ENCODE data around the gene HOGA1. TPM values are rescaled to one million over a fixed set of nuclear protein-coding genes. Genes with fewer than 3 reads are reported as not detected.
"Not testable (repeated sequence)": the region's sequence is repeated elsewhere in the genome, so short reads cannot be mapped to it uniquely, and the experiment has no call there.

The HOGA1 gene
- total RNA-seq, 1 donor from 2014 or later = 2.1 TPM

DNA sequence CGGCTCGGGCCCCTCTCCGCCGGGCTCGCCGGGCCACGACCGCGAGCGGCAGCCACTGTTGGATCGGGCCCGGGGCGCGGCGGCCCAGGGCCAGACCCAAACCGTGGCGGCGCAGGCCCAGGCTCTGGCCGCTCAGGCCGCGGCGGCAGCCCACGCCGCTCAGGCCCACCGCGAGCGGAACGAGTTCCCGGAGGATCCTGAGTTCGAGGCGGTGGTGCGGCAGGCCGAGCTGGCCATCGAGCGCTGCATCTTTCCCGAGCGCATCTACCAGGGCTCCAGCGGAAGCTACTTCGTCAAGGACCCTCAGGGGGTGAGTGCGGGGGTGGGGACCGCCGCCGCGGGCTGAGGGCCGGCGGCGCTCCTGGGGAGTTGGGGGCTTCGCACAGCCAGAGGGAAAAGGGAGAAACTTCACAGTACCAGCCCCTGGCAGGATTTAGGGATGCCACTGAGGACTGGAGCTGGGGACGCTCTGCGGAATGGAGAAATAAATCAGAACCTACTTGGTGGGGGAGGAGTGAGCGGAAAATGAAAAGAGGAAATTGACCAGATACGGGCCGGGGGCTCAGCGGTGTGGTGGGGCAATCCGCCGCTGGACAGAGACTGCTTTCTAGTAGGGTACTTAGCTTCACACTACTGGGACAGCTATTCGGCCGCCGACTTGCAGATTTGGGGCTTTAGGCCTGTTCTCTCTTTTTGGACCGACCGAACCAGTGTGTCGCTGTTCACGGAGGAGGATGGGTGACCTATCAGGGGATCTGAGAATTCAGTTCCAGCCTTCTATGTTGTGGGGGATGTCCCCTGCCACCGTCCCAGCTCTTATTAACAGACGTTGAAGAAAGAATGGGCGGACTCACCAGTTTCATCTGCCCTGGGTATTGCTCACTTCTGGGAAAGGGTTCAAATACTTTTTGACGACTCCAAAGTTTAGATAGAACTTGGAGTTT is 57.0 kb downstream of the HOGA1 start:
- Mint-ChIP-seq H3K27ac (peak overlapping the region; percentile 96), H3K36me3 (peaks cover 12% of the 10 kb centered on the region), H3K4me3 (peak overlapping the region; percentile 99), H3K4me1 (ENCODE audit: unreplicated experiment) (peaks cover 20% of the 10 kb centered on the region), H3K27me3 (no peaks in the 10 kb centered on the region), H3K9me3 (no peaks in the 10 kb centered on the region)
- TF ChIP-seq, protein P1, sequence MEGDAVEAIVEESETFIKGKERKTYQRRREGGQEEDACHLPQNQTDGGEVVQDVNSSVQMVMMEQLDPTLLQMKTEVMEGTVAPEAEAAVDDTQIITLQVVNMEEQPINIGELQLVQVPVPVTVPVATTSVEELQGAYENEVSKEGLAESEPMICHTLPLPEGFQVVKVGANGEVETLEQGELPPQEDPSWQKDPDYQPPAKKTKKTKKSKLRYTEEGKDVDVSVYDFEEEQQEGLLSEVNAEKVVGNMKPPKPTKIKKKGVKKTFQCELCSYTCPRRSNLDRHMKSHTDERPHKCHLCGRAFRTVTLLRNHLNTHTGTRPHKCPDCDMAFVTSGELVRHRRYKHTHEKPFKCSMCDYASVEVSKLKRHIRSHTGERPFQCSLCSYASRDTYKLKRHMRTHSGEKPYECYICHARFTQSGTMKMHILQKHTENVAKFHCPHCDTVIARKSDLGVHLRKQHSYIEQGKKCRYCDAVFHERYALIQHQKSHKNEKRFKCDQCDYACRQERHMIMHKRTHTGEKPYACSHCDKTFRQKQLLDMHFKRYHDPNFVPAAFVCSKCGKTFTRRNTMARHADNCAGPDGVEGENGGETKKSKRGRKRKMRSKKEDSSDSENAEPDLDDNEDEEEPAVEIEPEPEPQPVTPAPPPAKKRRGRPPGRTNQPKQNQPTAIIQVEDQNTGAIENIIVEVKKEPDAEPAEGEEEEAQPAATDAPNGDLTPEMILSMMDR (conservative IDR thresholded peaks at IDR 0.05) = no peak
- peak; percentile 72 for DNase-seq (ENCODE audit: extremely low spot score, unreplicated experiment)

- H3K27me3 Mint-ChIP-seq; H3K9me3 Mint-ChIP-seq; DNase-seq (ENCODE audit: extremely low spot score, unreplicated experiment); H3K27ac Mint-ChIP-seq: not testable (repeated sequence)
- Mint-ChIP-seq H3K36me3 (peaks cover 16% of the 10 kb centered on the region), H3K4me1 (ENCODE audit: unreplicated experiment) (peaks cover 20% of the 10 kb centered on the region), H3K4me3 (peak overlapping the region; percentile 99)
Measured at GRCh38 chr10:97642471-97643159, 58.4 kb downstream of the HOGA1 start.

DNA sequence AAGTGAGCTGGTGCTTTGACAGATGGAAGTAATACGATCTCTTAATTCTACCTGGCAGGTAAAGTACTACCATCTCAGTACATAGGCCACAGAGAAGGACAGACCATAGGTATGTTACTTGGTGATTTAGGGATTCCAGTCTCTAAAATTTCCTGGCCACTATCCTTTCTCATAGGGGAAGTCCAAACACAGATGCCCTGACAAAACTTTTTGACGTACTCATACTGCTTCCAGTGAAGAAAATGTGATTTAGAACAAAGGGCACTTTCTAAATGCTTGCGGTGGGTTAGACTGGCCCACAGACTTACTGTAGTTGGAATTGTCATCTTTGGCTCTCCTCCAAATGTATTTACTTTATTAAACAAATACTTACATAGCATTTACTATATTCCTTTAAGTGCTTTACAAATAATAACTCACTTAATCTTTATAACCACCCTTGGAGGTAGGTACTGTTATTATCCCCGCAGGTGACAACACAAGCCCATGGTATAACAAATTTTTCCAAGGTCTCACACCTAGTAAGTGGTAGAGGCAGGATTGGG is 59.3 kb downstream of the HOGA1 start:
- H3K4me1 Mint-ChIP-seq (ENCODE audit: unreplicated experiment) = peaks cover 22% of the 10 kb centered on the region
- no peaks in the 10 kb centered on the region for H3K27me3 Mint-ChIP-seq
- H3K9me3 Mint-ChIP-seq = no peaks in the 10 kb centered on the region
- H3K36me3 Mint-ChIP-seq = peaks cover 16% of the 10 kb centered on the region
- peak overlapping the region; percentile 13 for H3K27ac Mint-ChIP-seq
- DNase-seq (ENCODE audit: extremely low spot score, unreplicated experiment) = no peak
- peak overlapping the region; percentile 74 for H3K4me3 Mint-ChIP-seq
- TF ChIP-seq, protein P1 (conservative IDR thresholded peaks at IDR 0.05) = no peak

DNA sequence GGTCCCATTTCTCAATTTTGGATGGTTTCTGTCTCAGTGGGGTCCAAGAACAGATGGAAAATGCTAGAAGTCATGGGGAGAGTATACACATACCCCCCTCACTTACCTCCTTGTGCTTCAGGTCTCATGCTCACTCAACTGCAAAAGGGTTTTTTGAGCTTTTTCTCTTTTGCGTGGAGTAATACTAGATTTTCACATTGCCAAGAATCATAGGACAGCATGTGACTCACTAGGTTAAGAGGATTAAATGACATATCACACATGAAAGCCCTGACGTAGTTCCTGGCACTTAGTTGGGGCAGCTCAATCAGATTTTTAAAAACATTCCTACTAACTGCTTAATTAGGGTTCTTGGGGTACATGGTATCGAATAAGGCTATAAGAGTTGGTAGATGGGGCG is 60.7 kb downstream of the HOGA1 start:
- Mint-ChIP-seq H3K36me3 (peaks cover 16% of the 10 kb centered on the region), H3K4me3 (no peak overlapping the region), H3K9me3 (no peaks in the 10 kb centered on the region), H3K4me1 (ENCODE audit: unreplicated experiment) (peaks cover 31% of the 10 kb centered on the region), H3K27ac (no peak overlapping the region), H3K27me3 (no peaks in the 10 kb centered on the region)
- TF ChIP-seq, protein P1 (conservative IDR thresholded peaks at IDR 0.05) = no peak
- DNase-seq (ENCODE audit: extremely low spot score, unreplicated experiment) = no peak

- no peak overlapping the region for H3K4me3 Mint-ChIP-seq
- H3K9me3 Mint-ChIP-seq = no peaks in the 10 kb centered on the region
- H3K36me3 Mint-ChIP-seq = peaks cover 16% of the 10 kb centered on the region
- TF ChIP-seq, protein P1 (conservative IDR thresholded peaks at IDR 0.05) = no peak
- H3K27me3 Mint-ChIP-seq = no peaks in the 10 kb centered on the region
- DNase-seq (ENCODE audit: extremely low spot score, unreplicated experiment) = no peak
- H3K27ac Mint-ChIP-seq = peak overlapping the region; percentile 25
- peaks cover 20% of the 10 kb centered on the region for H3K4me1 Mint-ChIP-seq (ENCODE audit: unreplicated experiment)
Measured at GRCh38 chr10:97647556-97647955, 63.4 kb downstream of the HOGA1 start.

Measured in type B pancreatic cell (in vitro differentiated cells).